ENCODE measurements around the gene USP30. TPM values are rescaled to one million over a fixed set of nuclear protein-coding genes. Genes with fewer than 3 reads are reported as not detected.

Gene USP30
- total and polyA plus RNA-seq, 9 of the 15 experiments (the other 6 are each of a cell fraction or from before 2014, with no cell fraction given): 1.4 to 15.2 (median 7.0) TPM

- 0 out of 2 replicates have a peak, but pooled peaks have one; percentile 47 for TF ChIP-seq TCF7 (IDR thresholded peaks at IDR 0.05; ENCODE audit: borderline replicate concordance)
- TF ChIP-seq ESRRA (IDR thresholded peaks at IDR 0.05; ENCODE audit: borderline replicate concordance, low read depth): peak; percentile 95
- TF ChIP-seq ZNF551 (CRISPR knock-in tag; IDR thresholded peaks at IDR 0.05): no peak
- TF ChIP-seq ZNF253 (CRISPR knock-in tag; conservative IDR thresholded peaks at IDR 0.05): no peak
- TF ChIP-seq RBM34 (IDR thresholded peaks at IDR 0.05; ENCODE audit: borderline replicate concordance, insufficient read depth, low read length): no peak
- TF ChIP-seq ASH1L (IDR thresholded peaks at IDR 0.05; ENCODE audit: borderline replicate concordance, low read depth, partially characterized antibody): no peak
- TF ChIP-seq CHAMP1 (IDR thresholded peaks at IDR 0.05): peak; percentile 85; the same call in 1 of the 2 replicates
- peak; percentile 80; the same call in 1 of the 2 replicates for TF ChIP-seq ZNF830 (CRISPR knock-in tag; IDR thresholded peaks at IDR 0.05)
- TF ChIP-seq, protein P1, sequence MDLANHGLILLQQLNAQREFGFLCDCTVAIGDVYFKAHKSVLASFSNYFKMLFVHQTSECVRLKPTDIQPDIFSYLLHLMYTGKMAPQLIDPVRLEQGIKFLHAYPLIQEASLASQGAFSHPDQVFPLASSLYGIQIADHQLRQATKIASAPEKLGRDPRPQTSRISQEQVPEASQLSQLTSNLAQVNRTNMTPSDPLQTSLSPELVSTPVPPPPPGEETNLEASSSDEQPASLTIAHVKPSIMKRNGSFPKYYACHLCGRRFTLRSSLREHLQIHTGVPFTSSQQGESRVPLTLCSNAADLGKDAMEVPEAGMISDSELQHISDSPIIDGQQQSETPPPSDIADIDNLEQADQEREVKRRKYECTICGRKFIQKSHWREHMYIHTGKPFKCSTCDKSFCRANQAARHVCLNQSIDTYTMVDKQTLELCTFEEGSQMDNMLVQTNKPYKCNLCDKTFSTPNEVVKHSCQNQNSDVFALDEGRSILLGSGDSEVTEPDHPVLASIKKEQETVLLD (IDR thresholded peaks at IDR 0.05): peak; percentile 74
- TF ChIP-seq ELK1 (CRISPR knock-in tag; IDR thresholded peaks at IDR 0.05): no peak
- TF ChIP-seq HBP1 (CRISPR knock-in tag; IDR thresholded peaks at IDR 0.05): no peak; the same call in 1 of the 2 replicates
- peak; percentile 62; the same call in 1 of the 2 replicates for TF ChIP-seq RUNX1 (IDR thresholded peaks at IDR 0.05; ENCODE audit: low read depth)
- TF ChIP-seq, protein P2, sequence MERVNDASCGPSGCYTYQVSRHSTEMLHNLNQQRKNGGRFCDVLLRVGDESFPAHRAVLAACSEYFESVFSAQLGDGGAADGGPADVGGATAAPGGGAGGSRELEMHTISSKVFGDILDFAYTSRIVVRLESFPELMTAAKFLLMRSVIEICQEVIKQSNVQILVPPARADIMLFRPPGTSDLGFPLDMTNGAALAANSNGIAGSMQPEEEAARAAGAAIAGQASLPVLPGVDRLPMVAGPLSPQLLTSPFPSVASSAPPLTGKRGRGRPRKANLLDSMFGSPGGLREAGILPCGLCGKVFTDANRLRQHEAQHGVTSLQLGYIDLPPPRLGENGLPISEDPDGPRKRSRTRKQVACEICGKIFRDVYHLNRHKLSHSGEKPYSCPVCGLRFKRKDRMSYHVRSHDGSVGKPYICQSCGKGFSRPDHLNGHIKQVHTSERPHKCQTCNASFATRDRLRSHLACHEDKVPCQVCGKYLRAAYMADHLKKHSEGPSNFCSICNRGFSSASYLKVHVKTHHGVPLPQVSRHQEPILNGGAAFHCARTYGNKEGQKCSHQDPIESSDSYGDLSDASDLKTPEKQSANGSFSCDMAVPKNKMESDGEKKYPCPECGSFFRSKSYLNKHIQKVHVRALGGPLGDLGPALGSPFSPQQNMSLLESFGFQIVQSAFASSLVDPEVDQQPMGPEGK (CRISPR knock-in tag; IDR thresholded peaks at IDR 0.05; ENCODE audit: borderline replicate concordance): no peak
- TF ChIP-seq ERF (CRISPR knock-in tag; IDR thresholded peaks at IDR 0.05): no peak
- no peak for TF ChIP-seq PURB (CRISPR knock-in tag; IDR thresholded peaks at IDR 0.05; ENCODE audit: low read depth)
- no peak for TF ChIP-seq SAFB (IDR thresholded peaks at IDR 0.05; ENCODE audit: borderline replicate concordance, low read depth, low read length)
- peak; percentile 46; the same call in 1 of the 2 replicates for TF ChIP-seq NR2C1 (IDR thresholded peaks at IDR 0.05)
- peak; percentile 78 for TF ChIP-seq NR2C1 (tag; IDR thresholded peaks at IDR 0.05)
Measured at GRCh38 chr12:109052414-109053323, at the start of gene USP30 (continued).

Data from K562 (cell line).